Tibial nerve (tissue), 4 donors: ENCODE measurements around the gene UTP3. TPM values are rescaled to one million over a fixed set of nuclear protein-coding genes. Genes with fewer than 3 reads are reported as not detected.
"Not testable (repeated sequence)": the region's sequence is repeated elsewhere in the genome, so short reads cannot be mapped to it uniquely, and the experiment has no call there.

Experiments
- DNase-seq, 2 donors: peaks; one replicate each; pipeline ENCODE4 v3.0.0-alpha.2; 2019; ENCODE audit warnings: low spot score in 2 of 2
- H3K27ac ChIP-seq, 4 donors: fragments of 200-600 bp; sonication (generic) in 3 of 4; one replicate each; pipeline ENCODE4 v1.5.1; 2017 to 2019; ENCODE audit warnings: mild to moderate bottlenecking in 1 of 4
- H3K27me3 ChIP-seq, 2 donors: fragments of 200-600 bp; sonication (generic) in 1 of 2; one replicate each; pipeline versions ENCODE4 v1.5.1 to v1.6.0; 2017 to 2019
- H3K36me3 ChIP-seq, 3 donors: fragments of 200-600 bp; sonication (generic); one replicate each; pipeline ENCODE4 v1.5.1; 2018 to 2019
- H3K4me1 ChIP-seq, 4 donors: fragments of 200-600 bp; sonication (generic) in 3 of 4; one replicate each; pipeline ENCODE4 v1.5.1; 2017 to 2019
- H3K4me3 ChIP-seq, 4 donors: fragments of 200-600 bp; sonication (generic) in 3 of 4; one replicate each; pipeline ENCODE4 v1.5.1; 2017 to 2019; ENCODE audit warnings: mild to moderate bottlenecking in 1 of 4, moderate library complexity in 1 of 4
- H3K9me3 ChIP-seq, 4 donors: fragments of 200-600 bp; sonication (generic) in 3 of 4; one replicate each; pipeline ENCODE4 v1.5.1; 2017 to 2019
- EP300 ChIP-seq, 2 donors: sonication (generic); formaldehyde crosslinking; IDR thresholded peaks; one replicate each; pipeline ENCODE4 v1.6.1; 2017; ENCODE audit warnings: antibody characterized with exemption in 2 of 2, mild to moderate bottlenecking in 1 of 2
- POLR2A ChIP-seq, 2 donors: fragments of 450-650 bp; IDR thresholded peaks; one replicate each; pipeline ENCODE4 v1.6.1; 2017; ENCODE audit warnings: antibody characterized with exemption in 2 of 2, mild to moderate bottlenecking in 2 of 2, moderate library complexity in 2 of 2
- WGBS, 2 donors: methylation state at CpG; one replicate each; pipeline ENCODE4 v1.1.5; 2018; 5-methylcytosine and 5-hydroxymethylcytosine counted together
- total RNA-seq, 4 donors: library from RNA; depleted of rRNA; stranded (reverse); fragments of >200 nt; gene quantifications; one replicate each; pipeline ENCODE4 v1.1.0, GENCODE V29; 2016
- TF ChIP-seq, protein P1 (sequence below), 5 experiments: fragments of 200-600 bp in 3 of 5; fragments of 450-650 bp in 2 of 5; sonication (generic) in 3 of 5; IDR thresholded peaks; one replicate each; pipeline ENCODE4 v1.5.1; 2016 to 2019; ENCODE audit warnings: antibody characterized with exemption in 5 of 5, mild to moderate bottlenecking in 3 of 5, moderate library complexity in 2 of 5

Gene UTP3
- total RNA-seq, 4 donors from 2014 or later, result 14.3 to 19.4 (median 17.0) TPM

DNA sequence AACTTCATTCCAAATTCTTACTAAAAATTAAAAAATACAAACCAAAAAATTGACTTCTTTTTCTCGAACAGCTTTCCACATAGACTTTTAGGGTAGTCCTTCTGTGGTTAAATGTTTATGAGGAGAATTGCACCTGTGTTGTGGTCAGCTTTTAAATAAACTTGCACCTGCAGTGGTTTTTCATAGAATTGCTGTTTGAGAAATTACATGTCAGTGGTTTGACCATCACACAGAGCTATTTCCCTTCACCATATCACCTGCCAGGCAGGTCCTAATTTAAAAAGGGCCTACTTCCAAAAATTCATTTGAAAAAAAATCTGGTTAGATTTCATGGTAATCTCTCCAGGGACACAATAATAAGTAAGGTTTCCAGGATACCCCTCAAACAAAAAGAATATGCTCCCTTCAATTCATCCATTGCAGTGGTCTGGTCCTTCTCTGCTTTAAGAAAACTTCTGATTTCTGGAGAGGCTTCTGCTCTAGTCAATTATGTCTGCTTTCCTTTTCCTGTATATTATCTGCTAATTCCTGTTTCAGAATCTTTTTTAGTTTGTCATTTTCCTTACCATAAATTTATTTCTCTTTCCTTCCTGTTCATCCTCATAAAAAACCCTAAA lies 9.8 kb upstream of the UTP3 start:
- WGBS, 2 donors, result 85 to 94% methylated on average over 1 of the region's 1 CpG
- Histone ChIP-seq H3K9me3 (no peaks in the 10 kb centered on the region), H3K36me3 (no peaks in the 10 kb centered on the region), H3K27me3 (no peaks in the 10 kb centered on the region), H3K27ac (no peak overlapping the region), H3K4me3 (no peak overlapping the region), H3K4me1 (no peaks in the 10 kb centered on the region)
- TF ChIP-seq, protein P1, sequence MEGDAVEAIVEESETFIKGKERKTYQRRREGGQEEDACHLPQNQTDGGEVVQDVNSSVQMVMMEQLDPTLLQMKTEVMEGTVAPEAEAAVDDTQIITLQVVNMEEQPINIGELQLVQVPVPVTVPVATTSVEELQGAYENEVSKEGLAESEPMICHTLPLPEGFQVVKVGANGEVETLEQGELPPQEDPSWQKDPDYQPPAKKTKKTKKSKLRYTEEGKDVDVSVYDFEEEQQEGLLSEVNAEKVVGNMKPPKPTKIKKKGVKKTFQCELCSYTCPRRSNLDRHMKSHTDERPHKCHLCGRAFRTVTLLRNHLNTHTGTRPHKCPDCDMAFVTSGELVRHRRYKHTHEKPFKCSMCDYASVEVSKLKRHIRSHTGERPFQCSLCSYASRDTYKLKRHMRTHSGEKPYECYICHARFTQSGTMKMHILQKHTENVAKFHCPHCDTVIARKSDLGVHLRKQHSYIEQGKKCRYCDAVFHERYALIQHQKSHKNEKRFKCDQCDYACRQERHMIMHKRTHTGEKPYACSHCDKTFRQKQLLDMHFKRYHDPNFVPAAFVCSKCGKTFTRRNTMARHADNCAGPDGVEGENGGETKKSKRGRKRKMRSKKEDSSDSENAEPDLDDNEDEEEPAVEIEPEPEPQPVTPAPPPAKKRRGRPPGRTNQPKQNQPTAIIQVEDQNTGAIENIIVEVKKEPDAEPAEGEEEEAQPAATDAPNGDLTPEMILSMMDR (IDR thresholded peaks at IDR 0.05), result no peak
- no peak for TF ChIP-seq EP300 (IDR thresholded peaks at IDR 0.05)
- TF ChIP-seq POLR2A (IDR thresholded peaks at IDR 0.05), result no peak
- no peak for DNase-seq

DNA sequence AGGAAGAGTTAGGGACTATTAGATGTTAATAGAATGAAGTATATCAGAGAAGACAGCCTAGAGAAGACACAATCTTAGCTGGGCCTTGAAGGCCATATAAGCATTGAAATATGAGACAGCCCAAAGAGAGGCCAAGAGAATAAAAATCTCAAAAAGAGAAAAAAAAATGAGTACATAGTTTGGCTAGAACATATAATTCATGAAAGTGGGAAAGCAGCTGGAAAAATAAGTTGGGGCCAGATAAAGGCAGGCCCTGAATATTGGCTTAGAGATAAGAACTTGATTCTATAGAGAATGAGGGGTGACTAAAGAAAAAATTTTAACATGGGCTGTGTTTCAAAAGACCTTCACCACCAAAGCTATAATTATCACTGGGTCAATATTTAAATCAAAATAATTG lies 7.4 kb upstream of the UTP3 start:
- no peak for DNase-seq
- H3K27me3 ChIP-seq, result no peaks in the 10 kb centered on the region
- H3K4me3 ChIP-seq, result no peak overlapping the region
- no peaks in the 10 kb centered on the region for H3K4me1 ChIP-seq
- no peak overlapping the region for H3K27ac ChIP-seq
- no peaks in the 10 kb centered on the region for H3K9me3 ChIP-seq
- H3K36me3 ChIP-seq, result no peaks in the 10 kb centered on the region
- TF ChIP-seq EP300 (IDR thresholded peaks at IDR 0.05), result no peak
- TF ChIP-seq, protein P1 (IDR thresholded peaks at IDR 0.05), result no peak
- no peak for TF ChIP-seq POLR2A (IDR thresholded peaks at IDR 0.05)

DNA sequence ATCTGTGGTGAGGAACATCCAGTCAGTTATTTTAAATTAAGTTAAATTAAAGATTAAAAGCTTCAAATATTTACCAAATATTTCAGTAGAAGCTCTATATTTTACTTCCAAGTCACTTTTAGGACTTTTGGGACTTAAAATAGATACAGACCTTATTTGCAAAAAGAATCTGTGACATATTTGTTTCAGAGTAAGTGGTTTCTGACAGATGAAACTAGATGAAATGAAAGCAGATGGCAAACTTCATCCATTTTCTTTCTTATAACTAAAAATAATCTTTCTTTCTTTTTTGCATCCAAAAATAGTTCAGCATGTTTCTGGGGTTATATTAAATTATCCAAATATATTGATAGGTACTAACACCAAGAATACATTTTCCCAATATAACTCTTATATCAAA lies 6.6 kb upstream of the UTP3 start:
- TF ChIP-seq EP300 (IDR thresholded peaks at IDR 0.05) (no peak), POLR2A (IDR thresholded peaks at IDR 0.05) (no peak)
- TF ChIP-seq, protein P1 (IDR thresholded peaks at IDR 0.05), result no peak
- Histone ChIP-seq H3K27me3 (no peaks in the 10 kb centered on the region), H3K4me1 (no peaks in the 10 kb centered on the region), H3K36me3 (no peaks in the 10 kb centered on the region), H3K9me3 (no peaks in the 10 kb centered on the region), H3K27ac (no peak overlapping the region), H3K4me3 (no peak overlapping the region)
- no peak for DNase-seq

DNA sequence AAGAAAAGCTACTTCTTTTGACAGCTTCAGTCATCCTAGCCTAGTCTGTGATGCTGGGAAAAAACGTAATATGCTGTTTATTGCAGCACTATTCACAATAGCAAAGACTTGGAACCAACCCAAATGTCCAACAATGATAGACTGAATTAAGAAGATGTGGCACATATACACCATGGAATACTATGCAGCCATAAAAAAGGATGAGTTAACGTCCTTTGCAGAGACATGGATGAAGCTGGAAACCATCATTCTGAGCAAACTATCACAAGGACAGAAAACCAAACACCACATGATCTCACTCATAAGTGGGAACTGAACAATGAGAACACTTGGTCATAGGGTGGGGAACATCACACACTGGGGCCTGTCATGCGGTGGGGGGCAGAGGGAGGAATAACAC lies 6.2 kb upstream of the UTP3 start:
- not testable (repeated sequence) for H3K36me3 ChIP-seq, H3K4me1 ChIP-seq, H3K9me3 ChIP-seq, H3K27me3 ChIP-seq, H3K4me3 ChIP-seq, DNase-seq, H3K27ac ChIP-seq
- 86 to 87% methylated on average over 3 of the region's 3 CpGs for WGBS, 2 donors

DNA sequence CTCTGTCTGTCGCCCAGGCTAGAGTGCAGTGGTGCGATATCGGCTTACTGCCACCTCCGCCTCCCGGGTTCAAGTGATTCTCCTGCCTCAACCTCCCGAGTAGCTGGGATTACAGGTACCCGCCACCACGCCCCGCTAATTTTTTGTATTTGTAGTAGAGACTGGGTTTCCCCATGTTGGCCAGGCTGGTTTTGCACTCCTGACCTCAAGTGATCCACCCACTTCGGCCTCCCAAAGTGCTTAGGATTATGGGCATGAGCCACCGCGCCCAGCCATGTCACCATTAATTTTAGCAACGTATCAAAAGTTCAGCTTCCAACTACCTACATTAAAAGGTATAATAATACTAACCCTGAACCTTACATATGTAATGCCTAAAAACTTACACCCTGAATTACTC lies 940 bp upstream of the UTP3 start:
- 68 to 69% methylated on average over 13 of the region's 13 CpGs for WGBS, 2 donors
- H3K9me3 ChIP-seq, result no peaks in the 10 kb centered on the region
- peaks cover 0 to 39% (median 20%) of the 10 kb centered on the region in 4 donors for H3K4me1 ChIP-seq
- DNase-seq, result peak in 1 of 2 donors; percentile 14
- no peaks in the 10 kb centered on the region for H3K27me3 ChIP-seq
- H3K36me3 ChIP-seq, result peaks cover 0 to 17% (median 0%) of the 10 kb centered on the region in 3 donors
- H3K4me3 ChIP-seq, result peak overlapping the region; percentile 43 to 93 (median 81)
- peak overlapping the region; percentile 93 to 97 (median 95) for H3K27ac ChIP-seq
- TF ChIP-seq, protein P1 (IDR thresholded peaks at IDR 0.05), result no peak
- no peak for TF ChIP-seq POLR2A (IDR thresholded peaks at IDR 0.05)
- no peak for TF ChIP-seq EP300 (IDR thresholded peaks at IDR 0.05)

DNA sequence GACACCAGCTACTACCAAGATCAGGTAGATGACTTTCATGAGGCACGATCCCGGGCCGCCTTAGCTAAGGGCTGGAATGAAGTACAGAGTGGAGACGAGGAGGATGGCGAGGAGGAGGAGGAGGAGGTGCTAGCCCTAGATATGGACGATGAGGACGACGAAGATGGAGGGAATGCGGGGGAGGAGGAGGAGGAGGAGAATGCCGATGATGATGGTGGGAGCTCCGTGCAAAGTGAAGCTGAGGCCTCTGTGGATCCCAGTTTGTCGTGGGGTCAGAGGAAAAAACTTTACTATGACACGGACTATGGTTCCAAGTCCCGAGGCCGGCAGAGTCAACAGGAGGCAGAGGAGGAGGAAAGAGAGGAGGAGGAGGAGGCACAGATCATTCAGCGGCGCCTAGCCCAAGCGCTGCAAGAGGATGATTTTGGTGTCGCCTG lies 481 bp downstream of the UTP3 start:
- 2 to 3% methylated on average over 19 of the region's 19 CpGs for WGBS, 2 donors
- TF ChIP-seq POLR2A (IDR thresholded peaks at IDR 0.05) (no peak), EP300 (IDR thresholded peaks at IDR 0.05) (no peak)
- TF ChIP-seq, protein P1 (IDR thresholded peaks at IDR 0.05), result no peak
- Histone ChIP-seq H3K4me1 (peaks cover 0 to 45% (median 20%) of the 10 kb centered on the region in 4 donors), H3K9me3 (no peaks in the 10 kb centered on the region), H3K27me3 (no peaks in the 10 kb centered on the region), H3K27ac (peak overlapping the region; percentile 93 to 97 (median 95)), H3K36me3 (peaks cover 0 to 23% (median 0%) of the 10 kb centered on the region in 3 donors), H3K4me3 (peak overlapping the region; percentile 73 to 93 (median 86))
- DNase-seq, result no peak
